NCI-H774 (cell line): ENCODE measurements around the gene CRACR2A.

Source experiments
- DNase-seq: peaks from one replicate; lab custom pipeline; 2025; lab: John Stamatoyannopoulos, UW

Gene CRACR2A

DNA sequence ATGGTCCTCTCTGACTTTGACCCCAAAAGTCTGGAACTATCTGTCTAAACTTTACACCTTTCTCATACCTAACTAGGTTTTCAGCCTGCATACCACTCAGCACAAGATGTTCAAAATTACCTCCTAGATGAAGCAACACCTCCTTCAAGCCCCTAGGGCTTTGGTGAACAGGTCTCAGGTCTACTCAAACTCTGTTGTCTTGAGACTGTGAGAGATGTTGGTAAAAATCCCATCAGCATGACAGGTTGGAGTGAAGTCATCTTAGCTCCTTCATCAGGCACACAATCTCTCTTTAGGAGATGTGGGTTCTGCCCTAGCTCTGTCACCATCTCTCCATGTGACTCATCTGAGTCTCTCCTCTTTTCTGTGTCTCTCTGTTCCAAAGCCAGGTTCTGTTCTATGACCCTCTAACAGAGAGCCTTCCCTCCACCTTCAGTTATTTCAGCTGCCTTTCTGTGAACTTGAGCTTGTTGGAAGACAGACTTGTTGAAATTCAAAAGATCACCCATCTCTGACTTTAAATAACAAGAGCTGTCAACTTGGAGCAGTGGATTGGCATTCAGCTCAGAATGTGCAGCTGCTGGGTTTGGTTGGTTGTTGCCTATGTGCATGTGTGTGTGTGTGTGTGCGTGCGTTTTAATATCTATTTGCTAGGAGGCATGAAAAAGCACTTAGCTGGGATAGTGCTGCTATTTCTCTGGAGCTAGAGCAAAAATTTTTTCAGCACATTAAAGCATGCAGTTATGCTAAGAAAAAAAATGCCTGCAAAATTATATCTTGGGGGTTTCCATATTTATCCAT, 130.7 kb downstream of the CRACR2A start:
- no peak for DNase-seq

DNA sequence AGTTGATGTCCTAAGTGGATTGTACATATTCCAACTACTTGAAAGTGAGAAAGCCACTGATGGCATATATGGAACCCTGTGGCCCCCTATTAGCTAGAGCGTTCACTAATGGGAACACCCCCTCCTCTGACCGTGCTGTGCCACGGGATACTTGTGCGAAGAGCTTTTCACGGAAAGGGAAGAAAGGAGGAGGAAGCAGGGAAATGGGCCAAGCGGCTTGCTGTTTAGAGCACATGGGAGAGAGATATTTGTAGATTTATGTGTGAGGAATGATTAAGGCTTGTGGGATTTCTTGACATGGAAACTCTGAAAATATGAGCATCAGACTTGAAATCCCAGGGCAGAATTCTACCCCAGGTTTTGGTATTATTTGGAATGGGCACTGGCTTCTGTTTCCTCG, 132.1 kb downstream of the CRACR2A start:
- DNase-seq = no peak

DNA sequence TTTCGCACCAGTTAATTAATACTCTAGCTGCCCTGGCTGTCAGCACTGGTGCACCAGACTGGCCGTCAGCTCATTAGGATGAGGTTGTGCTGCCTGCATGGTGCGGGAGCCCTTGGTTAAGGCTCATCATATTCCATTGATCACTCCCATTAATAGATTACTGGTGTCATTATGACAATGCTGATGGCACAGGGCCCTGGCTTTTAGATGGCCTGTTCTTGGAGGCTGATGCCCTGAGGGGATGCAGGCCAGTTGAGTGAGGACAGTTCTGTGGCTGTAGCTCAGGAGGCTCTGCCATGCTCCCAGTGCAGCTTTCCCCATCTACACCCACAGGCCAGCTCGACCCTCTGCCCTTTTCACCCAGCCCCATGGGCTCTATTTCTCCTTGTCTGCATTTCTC, 135.3 kb downstream of the CRACR2A start:
- no peak for DNase-seq

DNA sequence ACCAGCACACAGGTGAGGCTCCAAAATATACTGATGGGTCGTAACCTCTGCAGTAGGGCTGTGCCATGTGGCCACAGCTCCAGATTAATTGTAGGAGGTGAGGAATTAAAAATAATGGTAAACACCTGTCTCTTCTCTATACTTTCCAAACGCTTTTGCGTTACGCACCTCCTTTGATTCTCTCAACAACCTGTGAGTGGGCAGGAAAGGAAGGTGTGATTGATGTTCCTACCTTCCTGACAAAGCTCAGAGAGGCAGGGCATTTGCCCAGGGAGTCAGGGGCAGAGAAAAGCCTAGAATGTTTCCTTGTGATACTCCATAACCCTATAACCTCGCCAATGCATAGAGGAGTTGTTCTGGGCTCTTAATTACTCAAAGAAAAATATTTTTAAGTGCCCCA, 137.0 kb downstream of the CRACR2A start:
- DNase-seq = no peak

DNA sequence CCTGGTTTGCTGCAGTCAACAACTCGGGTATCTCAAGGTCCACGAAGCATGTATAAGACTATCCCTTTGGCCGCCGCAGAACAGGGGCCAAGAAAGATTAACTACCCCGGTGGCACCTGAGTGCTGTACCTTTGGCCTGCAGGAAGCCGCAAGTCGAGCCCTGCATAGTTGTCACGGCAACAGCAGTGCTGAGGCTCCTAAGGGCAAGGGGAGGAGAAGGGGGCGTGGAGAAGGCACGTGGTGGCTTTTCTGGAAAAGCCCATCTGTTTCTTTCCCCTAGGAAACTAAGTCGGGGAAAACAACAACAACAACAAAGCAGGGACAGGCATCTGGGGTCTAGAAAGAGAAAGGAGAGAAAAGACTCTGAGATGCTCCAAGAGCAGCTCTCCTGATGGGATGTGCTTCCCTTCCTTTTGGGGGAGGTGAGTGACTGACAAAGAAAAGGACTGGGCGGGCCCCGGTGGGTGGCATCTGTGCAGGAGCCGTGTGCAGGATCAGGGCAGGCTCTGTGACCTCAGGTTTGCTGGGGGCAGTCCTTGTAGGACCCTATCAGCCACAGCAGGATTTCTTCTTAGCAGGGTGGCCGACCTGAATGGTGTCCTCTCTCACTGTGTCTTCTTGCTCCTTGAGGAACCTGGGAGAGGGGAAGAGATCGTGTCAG, 138.0 kb downstream of the CRACR2A start:
- DNase-seq = no peak

DNA sequence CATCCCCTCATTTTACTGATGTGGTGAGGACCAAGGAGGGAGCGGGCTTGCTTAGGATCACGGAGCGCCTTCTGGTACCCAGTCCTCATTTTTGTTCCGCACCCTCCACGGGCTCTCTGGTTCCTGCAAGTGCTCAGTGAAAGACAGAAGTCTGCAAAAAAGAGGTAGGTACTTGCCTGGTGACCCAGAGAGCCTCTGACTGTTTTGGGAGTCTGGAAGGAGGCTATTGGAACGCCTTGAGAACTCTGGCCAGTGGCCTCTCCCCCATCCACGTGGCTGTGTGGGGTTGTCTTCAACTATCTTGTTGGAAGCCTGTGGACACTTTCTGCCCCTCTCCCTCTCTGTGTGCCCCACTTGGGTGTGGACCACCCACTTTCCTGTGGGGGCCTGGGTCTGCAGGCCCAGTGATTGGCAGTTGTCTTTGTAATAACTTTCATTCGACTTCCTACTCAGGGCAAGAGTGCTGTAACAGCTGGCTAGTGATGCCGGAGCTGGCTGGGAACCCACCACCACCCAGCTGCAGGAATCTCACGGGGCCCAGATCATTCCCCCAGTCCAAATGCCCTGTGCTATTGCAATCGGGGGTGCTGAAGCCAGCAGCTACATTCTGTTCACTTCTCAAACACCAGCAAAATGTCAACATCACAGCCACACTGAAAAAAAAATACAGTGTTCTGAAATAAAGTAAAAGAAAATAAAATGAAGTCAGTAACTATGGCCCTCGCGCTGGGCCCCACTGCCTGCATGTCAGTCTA, 139.1 kb downstream of the CRACR2A start:
- no peak for DNase-seq

DNA sequence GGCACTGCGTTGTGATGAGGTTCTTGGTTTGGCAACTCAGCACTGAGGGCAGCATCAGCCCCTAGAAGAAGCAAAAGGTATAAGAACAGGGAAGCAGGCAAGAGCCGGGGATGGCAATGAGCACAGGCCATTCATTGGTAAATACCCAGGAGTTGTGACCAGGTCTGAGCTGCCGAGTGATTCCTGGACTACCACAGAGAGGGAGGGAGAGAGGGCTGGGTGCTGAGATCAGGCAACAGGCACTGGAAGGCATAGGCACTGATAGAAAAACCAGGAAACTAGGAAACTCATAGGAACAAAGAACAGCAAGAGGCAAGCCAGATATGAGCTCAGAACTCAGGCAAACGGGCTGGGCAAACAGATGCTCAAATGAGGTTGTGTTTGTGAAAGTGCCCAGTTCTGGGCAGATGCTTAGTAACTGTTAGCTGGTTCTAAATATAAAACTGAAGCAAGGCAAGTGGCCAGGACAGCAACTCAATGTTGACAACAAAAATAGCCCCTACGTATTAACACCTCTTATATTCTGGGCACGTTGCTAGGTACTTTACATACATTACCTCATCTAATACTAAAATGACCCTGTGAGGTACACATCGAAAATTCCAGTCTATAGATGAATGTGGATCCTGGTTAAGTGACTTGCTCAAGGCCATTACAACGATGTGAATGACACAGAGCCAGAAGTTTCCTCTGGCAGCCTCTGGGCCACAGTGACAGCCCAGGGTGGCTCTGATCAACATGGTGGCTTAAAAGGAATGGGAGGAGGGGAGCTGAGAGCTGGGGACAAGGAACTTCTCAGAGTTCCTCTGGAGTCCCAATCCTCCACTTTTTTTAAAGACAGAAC, 140.8 kb downstream of the CRACR2A start:
- DNase-seq = peak; percentile 62

DNA sequence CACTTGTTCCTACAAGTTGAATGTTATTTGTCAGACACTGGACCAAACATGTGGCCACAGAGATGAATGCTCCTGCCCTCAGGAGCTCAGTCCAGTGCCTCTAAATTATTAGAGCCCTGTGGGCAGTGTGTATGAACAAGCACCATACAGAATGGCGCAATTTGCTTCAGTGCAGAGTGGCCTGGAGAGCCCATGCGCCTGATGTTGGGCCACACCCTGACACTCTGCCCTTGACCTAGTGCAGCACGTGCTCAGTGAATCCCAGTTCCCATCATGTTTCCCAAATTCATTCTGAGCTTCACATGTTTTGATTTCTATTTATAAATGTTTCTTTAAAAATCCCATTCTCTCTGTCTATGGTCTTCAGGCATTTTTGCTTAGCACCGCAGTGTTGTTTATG, 145.1 kb downstream of the CRACR2A start:
- DNase-seq = no peak

DNA sequence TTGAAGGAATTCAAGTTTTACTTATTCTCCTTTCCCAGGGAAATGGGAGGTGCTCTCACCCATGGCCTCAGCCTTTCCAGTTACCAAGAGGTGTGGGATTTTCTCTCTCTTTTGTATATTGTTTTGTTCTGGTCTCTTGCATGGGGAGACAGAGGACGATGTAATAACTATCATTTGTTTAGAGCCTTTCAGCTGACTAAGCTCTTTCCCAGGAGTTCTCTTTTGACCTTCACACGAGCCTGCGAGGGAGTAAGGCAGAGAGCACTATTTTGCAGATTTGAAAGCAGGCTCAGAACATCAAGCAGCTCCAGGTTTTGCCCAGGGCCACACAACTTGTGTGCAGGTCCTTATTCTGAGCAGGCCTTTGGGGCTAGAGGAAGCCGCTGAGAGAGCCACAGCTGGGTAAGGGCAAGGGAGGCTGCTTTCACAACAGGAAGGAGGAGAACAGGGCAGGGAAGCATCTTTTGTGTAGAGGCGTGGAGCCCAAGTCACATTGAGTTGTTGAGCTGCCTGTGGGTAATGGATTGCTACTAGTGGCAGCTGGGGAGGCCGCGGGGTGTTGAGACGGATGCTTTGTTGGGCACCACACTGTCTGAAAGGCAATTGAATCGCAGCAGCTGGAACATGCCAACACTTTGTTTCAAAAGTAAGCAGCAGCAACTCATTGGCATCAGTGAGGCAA, 145.7 kb downstream of the CRACR2A start:
- no peak for DNase-seq

DNA sequence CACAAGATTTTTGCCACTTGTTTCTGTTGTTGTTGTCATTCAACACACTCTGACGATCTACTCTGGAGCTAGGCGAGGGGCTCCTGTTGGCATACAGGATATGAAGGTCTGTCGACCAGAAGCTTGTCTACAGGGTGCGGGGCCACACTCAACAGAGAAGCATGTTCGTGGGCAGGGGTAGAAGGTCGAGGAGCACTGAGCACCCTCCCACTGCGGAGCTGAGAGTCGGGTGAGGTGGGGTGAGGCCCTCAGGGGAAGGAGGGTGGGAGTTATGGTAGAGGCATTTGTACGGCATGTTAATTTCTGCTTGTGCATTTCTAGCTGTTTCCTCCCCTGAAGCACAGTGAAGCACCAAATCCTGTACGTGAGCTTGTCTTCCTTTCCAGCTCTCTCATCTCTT, 146.8 kb downstream of the CRACR2A start:
- no peak for DNase-seq

DNA sequence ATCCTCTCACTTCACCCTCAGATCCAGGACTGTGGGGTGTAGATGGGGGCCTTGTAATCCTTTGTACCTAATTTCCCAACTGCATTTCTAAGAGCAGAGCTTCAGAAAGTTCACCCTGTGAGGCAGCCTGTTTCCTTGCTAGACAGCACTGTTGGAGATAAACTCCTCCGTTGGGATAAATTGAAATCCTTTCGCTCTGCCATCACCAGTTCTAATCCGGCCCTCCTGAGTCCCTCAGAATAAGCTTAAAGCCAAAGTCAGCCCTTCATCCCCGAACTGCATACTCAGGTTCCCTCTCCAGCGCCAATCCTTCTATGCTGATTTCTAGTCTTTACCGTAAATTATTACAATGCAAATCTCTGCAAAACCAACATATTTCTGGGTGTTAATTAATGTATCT, 147.2 kb downstream of the CRACR2A start:
- no peak for DNase-seq

DNA sequence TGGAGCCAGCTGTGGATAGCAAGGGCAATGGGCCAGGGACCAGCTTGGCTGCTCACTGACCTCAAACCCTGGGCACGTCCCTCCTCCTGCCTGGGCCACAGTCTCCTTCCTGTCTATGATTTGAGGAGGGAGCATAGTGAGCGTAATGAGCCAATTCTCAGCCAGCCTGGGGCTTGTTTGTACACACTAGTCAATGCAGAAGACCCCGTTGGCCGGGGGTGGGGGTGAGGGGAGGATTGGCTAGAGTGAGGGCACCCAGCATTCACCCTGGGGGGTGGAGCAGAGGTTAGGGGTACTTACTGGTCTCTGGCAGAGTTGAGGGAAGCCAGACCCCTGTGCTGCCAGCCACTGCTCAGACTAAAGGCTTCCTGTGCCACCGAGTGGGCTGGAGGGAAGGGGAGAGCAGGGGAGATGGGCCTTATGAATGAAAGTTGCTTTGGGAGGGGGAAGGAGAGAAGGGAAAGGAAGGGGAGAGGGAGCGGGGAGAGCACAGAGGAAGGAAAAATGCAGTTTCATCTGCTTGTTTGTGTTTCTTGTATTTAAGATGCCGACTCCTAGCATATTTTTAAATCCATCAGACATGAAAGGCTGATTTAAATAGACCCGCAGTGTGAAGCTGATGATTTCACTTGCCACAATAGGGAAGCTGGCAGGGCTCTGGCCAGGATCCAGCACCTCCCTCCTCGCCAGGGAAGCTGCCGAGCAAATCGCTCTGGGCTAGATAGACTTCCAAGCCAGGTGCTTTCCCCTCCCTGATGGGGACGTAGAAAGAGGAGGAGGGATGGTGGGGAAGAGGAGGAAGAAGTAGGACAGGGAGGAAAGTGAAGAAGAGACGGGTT, 147.9 kb downstream of the CRACR2A start:
- peak; percentile 77 for DNase-seq

DNA sequence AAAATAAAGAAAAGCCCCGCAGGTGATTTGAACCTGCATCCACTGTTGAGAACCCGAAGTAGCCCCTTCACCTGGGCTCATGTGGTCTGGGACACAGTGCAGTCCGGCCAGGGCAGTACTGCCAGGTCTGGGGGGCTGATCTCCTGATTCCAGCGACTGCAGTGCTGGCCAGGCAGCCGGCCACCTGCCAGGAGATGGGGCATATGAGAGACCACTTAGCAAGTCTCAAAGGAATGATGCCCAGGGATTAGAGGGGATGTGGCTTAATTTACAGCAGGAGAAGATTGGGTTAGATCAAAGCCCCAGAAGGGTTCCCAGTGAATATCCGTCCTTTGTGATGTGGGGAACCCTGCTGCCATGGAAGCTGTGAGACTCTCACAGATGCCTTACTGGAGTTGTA, 148.6 kb downstream of the CRACR2A start:
- DNase-seq = no peak

DNA sequence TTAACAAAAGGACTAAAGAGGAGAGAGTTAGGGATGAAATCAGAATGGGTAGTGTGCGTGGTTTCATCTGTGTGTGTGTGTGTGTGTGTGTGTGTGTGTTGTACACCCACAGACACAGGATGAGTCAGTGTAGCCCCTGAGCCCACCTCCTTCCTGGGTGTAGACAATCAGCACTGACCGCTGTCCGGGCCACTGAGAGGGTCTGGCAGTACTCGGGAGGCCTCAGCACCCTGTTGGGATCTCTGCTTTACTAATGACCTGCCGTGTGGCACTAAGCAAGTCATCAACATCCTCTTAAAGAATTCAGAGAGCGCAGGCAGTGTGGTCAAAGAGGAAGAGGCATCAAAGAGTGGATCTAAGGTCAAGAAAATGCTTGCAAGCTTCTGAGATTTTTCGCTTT, 149.3 kb downstream of the CRACR2A start:
- DNase-seq = no peak

DNA sequence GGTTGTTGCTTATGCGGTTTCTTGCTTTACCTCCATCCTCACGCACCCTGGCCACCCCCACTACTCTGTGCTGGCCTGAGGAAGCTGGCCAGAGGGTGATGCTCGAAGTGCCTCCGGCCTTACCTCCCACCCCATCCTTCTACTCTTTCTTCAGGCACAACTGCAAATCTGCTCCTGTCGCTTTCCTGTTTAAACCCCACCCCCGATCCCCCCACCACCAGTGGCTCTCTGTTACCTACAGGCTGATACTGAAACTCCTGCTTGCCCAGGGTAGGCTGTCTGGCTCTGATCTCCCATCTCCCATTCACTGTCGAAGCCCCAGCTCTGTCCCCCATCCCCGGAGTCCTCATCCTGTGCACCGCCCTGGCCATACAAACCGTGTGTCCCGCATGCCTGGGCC, 150.4 kb downstream of the CRACR2A start:
- DNase-seq = no peak

DNA sequence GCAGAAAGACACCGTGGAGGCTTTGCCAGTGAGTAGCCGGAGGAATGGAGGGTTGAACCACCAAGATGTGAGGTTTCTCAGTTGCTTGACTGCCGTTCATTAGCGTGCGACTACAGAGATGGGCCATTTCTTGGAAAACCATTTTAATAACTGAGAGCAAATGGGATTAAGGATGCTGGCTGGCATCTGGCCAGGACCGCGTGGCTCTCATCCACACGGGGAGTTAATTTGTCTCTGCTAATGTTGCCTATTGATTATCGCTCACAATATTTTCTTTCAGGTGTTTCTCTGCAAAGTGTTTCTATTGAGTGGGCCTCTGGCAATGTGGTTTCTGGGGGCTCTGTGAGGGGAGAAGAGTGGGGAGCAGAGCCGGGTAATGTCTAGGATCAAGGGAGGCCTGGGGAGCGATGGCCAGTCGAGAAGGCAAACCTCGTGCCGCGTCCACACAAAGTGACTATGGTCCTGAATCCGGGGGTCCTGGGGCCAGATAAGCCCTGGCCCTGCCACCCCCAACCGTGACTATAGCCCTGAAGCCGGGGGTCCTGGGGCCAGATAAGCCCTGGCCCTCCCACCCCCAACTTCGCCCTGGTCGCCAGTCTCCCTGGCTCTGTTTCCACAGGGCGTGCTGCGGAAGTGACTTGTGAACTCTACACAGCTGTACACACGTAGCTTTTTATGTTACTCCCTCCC, 151.3 kb downstream of the CRACR2A start:
- no peak for DNase-seq

DNA sequence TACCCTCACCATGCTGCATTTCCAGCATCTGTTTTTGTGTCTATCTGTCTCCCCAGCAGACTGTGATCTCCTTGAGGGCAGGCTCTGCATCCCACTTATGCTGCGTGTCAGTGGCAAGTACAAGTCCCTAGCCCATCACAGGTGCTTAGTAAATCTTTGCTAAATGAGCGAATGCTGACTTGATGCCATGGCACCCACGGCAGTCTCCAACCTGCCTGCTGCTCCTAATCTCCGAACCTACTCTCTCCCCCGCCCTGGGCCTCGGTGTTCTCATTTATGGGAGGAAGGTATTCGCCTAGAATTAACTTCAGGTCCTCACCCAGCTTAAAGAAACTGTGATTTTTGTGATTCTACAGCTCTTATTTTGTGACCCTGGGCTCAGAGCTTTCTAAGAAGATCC, 152.0 kb downstream of the CRACR2A start:
- DNase-seq = no peak

DNA sequence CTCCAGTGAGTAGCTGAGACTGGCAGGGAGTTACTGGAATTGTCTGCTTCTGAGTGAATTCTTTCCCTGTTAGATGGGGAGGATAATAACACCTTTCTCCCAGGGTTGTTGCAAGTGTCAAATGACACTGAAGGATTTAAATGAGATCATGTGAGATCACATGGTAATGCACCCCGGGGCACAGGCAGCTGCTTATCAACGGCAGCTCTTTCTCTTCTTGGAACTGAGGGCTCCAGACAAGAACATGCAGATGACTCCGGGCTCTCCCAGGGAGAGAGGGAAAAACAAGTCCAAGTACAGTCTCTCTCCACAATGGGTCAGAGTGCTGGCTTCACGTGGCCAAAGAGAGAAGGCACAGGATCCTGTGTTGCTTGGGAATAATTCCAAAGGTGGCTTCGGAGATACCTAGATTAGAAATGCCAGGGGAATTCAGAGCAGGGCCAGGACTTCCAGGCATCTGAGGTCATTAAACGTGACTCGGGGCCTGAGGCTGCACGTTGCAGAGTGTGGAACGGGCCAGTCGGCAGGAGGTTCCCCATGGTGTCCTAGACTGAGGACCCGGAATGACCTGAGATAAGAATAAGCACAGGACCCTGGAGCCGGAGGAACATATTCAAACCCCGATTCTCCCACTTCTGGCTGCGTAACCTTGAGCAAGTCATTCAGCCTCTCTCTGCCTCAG, 152.7 kb downstream of the CRACR2A start:
- DNase-seq = no peak
